GM18505 (cell line): ENCODE measurements around the gene CARD8.
"Not testable (repeated sequence)": the region's sequence is repeated elsewhere in the genome, so short reads cannot be mapped to it uniquely, and the experiment has no call there.

Experiments
- ATAC-seq: cut with Tn5 transposase; IDR thresholded peaks from one replicate; pipeline ENCODE4 v1.9.1; 2021; ENCODE audit not compliant: unreplicated experiment
- POLR2A ChIP-seq: IDR thresholded peaks from 4 replicates; pipeline ENCODE4 v1.6.1; 2011; ENCODE audit warnings: borderline replicate concordance; ENCODE audit not compliant: insufficient read depth, insufficient read length; ENCODE audit errors: extremely low read depth

The CARD8 gene

GRCh38 chr19:48255376-48256303 is at the start of gene CARD8:
CARD8 (minus strand) TSS chr19:48255912; CDS start chr19:48241020, 14,892 bp downstream.
- TF ChIP-seq POLR2A, result peak; percentile 88
- peak; percentile 61 for ATAC-seq

- no peak for ATAC-seq
- no peak for TF ChIP-seq POLR2A
These were observed 48.2 kb upstream of the CARD8 start for GRCh38 chr19:48303866-48304265.

GRCh38 chr19:48303367-48303766 is 47.7 kb upstream of the CARD8 start:
- ATAC-seq, result no peak
- no peak for TF ChIP-seq POLR2A

GRCh38 chr19:48302600-48302959 is 46.9 kb upstream of the CARD8 start:
- no peak for TF ChIP-seq POLR2A
- ATAC-seq, result no peak

- TF ChIP-seq POLR2A, result no peak
- no peak for ATAC-seq
These were observed 46.3 kb upstream of the CARD8 start for GRCh38 chr19:48301886-48302599.

- no peak for ATAC-seq
- no peak for TF ChIP-seq POLR2A
These were observed 42.3 kb upstream of the CARD8 start for GRCh38 chr19:48297975-48298374.

GRCh38 chr19:48296963-48297734 is 41.4 kb upstream of the CARD8 start:
- TF ChIP-seq POLR2A, result no peak
- no peak for ATAC-seq

GRCh38 chr19:48295458-48295857 is 39.7 kb upstream of the CARD8 start:
- TF ChIP-seq POLR2A, result no peak
- no peak for ATAC-seq

GRCh38 chr19:48292798-48293197 is 37.1 kb upstream of the CARD8 start:
- no peak for ATAC-seq
- no peak for TF ChIP-seq POLR2A

- not testable (repeated sequence) for ATAC-seq
These were observed 35.7 kb upstream of the CARD8 start for GRCh38 chr19:48291489-48291815.

GRCh38 chr19:48290771-48291488 is 35.2 kb upstream of the CARD8 start:
- TF ChIP-seq POLR2A, result no peak
- ATAC-seq, result no peak

- TF ChIP-seq POLR2A, result no peak
These were observed 34.7 kb upstream of the CARD8 start for GRCh38 chr19:48290401-48290770.

GRCh38 chr19:48287748-48288147 is 32.0 kb upstream of the CARD8 start:
- no peak for ATAC-seq
- TF ChIP-seq POLR2A, result no peak

More at GRCh38 chr19:48290401-48290770, 34.7 kb upstream of the CARD8 start:
- no peak for ATAC-seq

- no peak for ATAC-seq
- TF ChIP-seq POLR2A, result no peak
These were observed 29.2 kb upstream of the CARD8 start for GRCh38 chr19:48284896-48285295.

GRCh38 chr19:48283908-48284307 is 28.2 kb upstream of the CARD8 start:
- no peak for ATAC-seq

More at GRCh38 chr19:48283908-48284307, 28.2 kb upstream of the CARD8 start:
- TF ChIP-seq POLR2A, result no peak
